ENCODE results near the gene SLC25A2. TPM values are rescaled to one million over a fixed set of nuclear protein-coding genes. Genes with fewer than 3 reads are reported as not detected.

Gene SLC25A2
- total and polyA plus RNA-seq, 2 of the 13 experiments (the other 11 are each of a cell fraction or from before 2014, with no cell fraction given), result 0.13 TPM; not detected in 1

- no peak for TF ChIP-seq MTF1 (CRISPR knock-in tag; IDR thresholded peaks at IDR 0.05)
- 0 out of 2 replicates have a peak, but pooled peaks have one; percentile 8 for TF ChIP-seq ZBTB44 (CRISPR knock-in tag; IDR thresholded peaks at IDR 0.05)
- no peak for TF ChIP-seq PAWR (CRISPR knock-in tag; IDR thresholded peaks at IDR 0.05; ENCODE audit: borderline replicate concordance)
- TF ChIP-seq HNF1A (IDR thresholded peaks at IDR 0.05; ENCODE audit: low read depth), result no peak
- TF ChIP-seq HNF1A (CRISPR knock-in tag; IDR thresholded peaks at IDR 0.05; ENCODE audit: borderline replicate concordance), result no peak
- no peak for TF ChIP-seq ATAD3A (CRISPR knock-in tag; IDR thresholded peaks at IDR 0.05)
- no peak for TF ChIP-seq NFE2 (CRISPR knock-in tag; IDR thresholded peaks at IDR 0.05)
- TF ChIP-seq GRHL1 (CRISPR knock-in tag; conservative IDR thresholded peaks at IDR 0.05), result no peak
- TF ChIP-seq ZNF703 (CRISPR knock-in tag; IDR thresholded peaks at IDR 0.05; ENCODE audit: borderline replicate concordance), result no peak; the same call in 1 of the 2 replicates
- no peak for TF ChIP-seq HNRNPK (IDR thresholded peaks at IDR 0.05; ENCODE audit: low read depth, low read length, poor library complexity, severe bottlenecking)
- peak; percentile 76; the same call in 1 of the 2 replicates for TF ChIP-seq ZNF616 (CRISPR knock-in tag; IDR thresholded peaks at IDR 0.05; ENCODE audit: low read depth)
- TF ChIP-seq JUN (CRISPR knock-in tag; IDR thresholded peaks at IDR 0.05), result no peak
- peak; percentile 76; the same call in 1 of the 2 replicates for TF ChIP-seq NR2C2 (CRISPR knock-in tag; IDR thresholded peaks at IDR 0.05; ENCODE audit: borderline replicate concordance)
- TF ChIP-seq ZBTB20 (CRISPR knock-in tag; IDR thresholded peaks at IDR 0.05; ENCODE audit: borderline replicate concordance, low read depth), result no peak
- TF ChIP-seq ATM (IDR thresholded peaks at IDR 0.05; ENCODE audit: borderline replicate concordance), result no peak
- no peak for TF ChIP-seq ONECUT2 (CRISPR knock-in tag; IDR thresholded peaks at IDR 0.05)
- TF ChIP-seq ZNF672 (CRISPR knock-in tag; IDR thresholded peaks at IDR 0.05), result no peak
- peak; percentile 51; the same call in 1 of the 2 replicates for TF ChIP-seq BRF2 (CRISPR knock-in tag; IDR thresholded peaks at IDR 0.05)
These were observed 16.6 kb upstream of the SLC25A2 start, which contains the start of gene TAF7 (continued) for GRCh38 chr5:141320225-141321169.
